ENCODE data around the gene NOX5. TPM values are rescaled to one million over a fixed set of nuclear protein-coding genes. Genes with fewer than 3 reads are reported as not detected.

Gene NOX5
- total and polyA plus RNA-seq, 2 of the 13 experiments (the other 11 are each of a cell fraction or from before 2014, with no cell fraction given) = not detected

GRCh38 chr15:69075440-69075839 lies 60.9 kb downstream of the NOX5 start:
- ATAC-seq (no peak), FAIRE-seq (no peak), DNase-seq (ENCODE audit: low spot score) (no peak)
- 82% methylated on average over 5 of the region's 5 CpGs for WGBS (ENCODE audit: low lambda C conversion rate)
- H3K36me3 ChIP-seq (replicated peaks in 1 of 2; ENCODE audit: control insufficient read depth in 1 of 2, insufficient read depth in 2 of 2, low read length in 2 of 2) = no peaks in the 10 kb centered on the region
- TF ChIP-seq IRF2 (CRISPR knock-in tag; IDR thresholded peaks at IDR 0.05) = no peak
- no peak for TF ChIP-seq POGK (CRISPR knock-in tag; conservative IDR thresholded peaks at IDR 0.05)
- no peak for TF ChIP-seq MAFK (conservative IDR thresholded peaks at IDR 0.05 in 1 of 2, IDR thresholded peaks at IDR 0.05 in 1 of 2; ENCODE audit: low read length in 2 of 2)
- no peak for TF ChIP-seq TCF7 (IDR thresholded peaks at IDR 0.05; ENCODE audit: low read depth)
- no peak overlapping the region for H3K4me2 ChIP-seq (ENCODE audit: low read depth, low read length)
- ChIA-PET POLR2A (no interaction called here), CTCF (ENCODE audit: low intra/inter-chr PET ratio, low total read pairs) (no interaction called here)
- no peak overlapping the region for H2AFZ ChIP-seq (ENCODE audit: low read length)
- intact Hi-C loops (cut with micrococcal nuclease; ENCODE audit: unreplicated experiment) = no loop called here
- no peak overlapping the region for H3K27ac ChIP-seq (ENCODE audit: extremely low read length, insufficient read depth, low read length)
- peaks cover 5 to 60% of the 10 kb centered on the region in 2 experiments; a peak in 4 of 5 replicates for H3K27me3 ChIP-seq (ENCODE audit: control insufficient read depth in 1 of 2, insufficient read depth in 2 of 2, low read length in 2 of 2)
- H4K20me1 ChIP-seq (ENCODE audit: insufficient read depth, low read length) = no peaks in the 10 kb centered on the region
- H3K79me2 ChIP-seq (ENCODE audit: insufficient read depth, low read length) = no peaks in the 10 kb centered on the region
- no peak overlapping the region for H3K9ac ChIP-seq (ENCODE audit: insufficient read depth, low read depth, low read length)
- in situ Hi-C loops (cut with HindIII; ENCODE audit: extremely low pct_ligation_motif_present, low pct_unique_long_range_greater_than_20kb) = no loop called here
- no TSS peak for BruUV-seq (replicated peaks)
- H3K9me3 ChIP-seq (ENCODE audit: low read length) = no peaks in the 10 kb centered on the region
- H3K4me3 ChIP-seq (replicated peaks in 1 of 3; ENCODE audit: insufficient read depth in 1 of 3, low read depth in 2 of 3, low read length in 3 of 3) = no peak overlapping the region
- H3K4me1 ChIP-seq (ENCODE audit: insufficient read depth, low read length) = peaks cover 13% of the 10 kb centered on the region

- H4K20me1 ChIP-seq (ENCODE audit: insufficient read depth, low read length) = no peaks in the 10 kb centered on the region
- H3K4me1 ChIP-seq (ENCODE audit: insufficient read depth, low read length) = peaks cover 20% of the 10 kb centered on the region
- in situ Hi-C loops (cut with HindIII; ENCODE audit: extremely low pct_ligation_motif_present, low pct_unique_long_range_greater_than_20kb) = no loop called here
- no peak overlapping the region for H2AFZ ChIP-seq (ENCODE audit: low read length)
- H3K9ac ChIP-seq (ENCODE audit: insufficient read depth, low read depth, low read length) = no peak overlapping the region
- FAIRE-seq = no peak
- intact Hi-C loops (cut with micrococcal nuclease; ENCODE audit: unreplicated experiment) = no loop called here
- H3K9me3 ChIP-seq (ENCODE audit: low read length) = no peaks in the 10 kb centered on the region
- ATAC-seq = no peak
- no peaks in the 10 kb centered on the region for H3K36me3 ChIP-seq (replicated peaks in 1 of 2; ENCODE audit: control insufficient read depth in 1 of 2, insufficient read depth in 2 of 2, low read length in 2 of 2)
- no peak overlapping the region for H3K4me2 ChIP-seq (ENCODE audit: low read depth, low read length)
- ChIA-PET CTCF (ENCODE audit: low intra/inter-chr PET ratio, low total read pairs) (no interaction called here), POLR2A (no interaction called here)
- no peaks in the 10 kb centered on the region for H3K79me2 ChIP-seq (ENCODE audit: insufficient read depth, low read length)
- no peak overlapping the region for H3K27ac ChIP-seq (ENCODE audit: extremely low read length, insufficient read depth, low read length)
- WGBS (ENCODE audit: low lambda C conversion rate) = 35% methylated on average over 1 of the region's 1 CpG
- no TSS peak for BruUV-seq (replicated peaks)
- H3K4me3 ChIP-seq (replicated peaks in 1 of 3; ENCODE audit: insufficient read depth in 1 of 3, low read depth in 2 of 3, low read length in 3 of 3) = no peak overlapping the region
- H3K27me3 ChIP-seq (ENCODE audit: control insufficient read depth in 1 of 2, insufficient read depth in 2 of 2, low read length in 2 of 2) = peaks cover 5 to 62% of the 10 kb centered on the region in 2 experiments; a peak in 4 of 5 replicates
- DNase-seq (ENCODE audit: low spot score) = no peak
- TF ChIP-seq ZSCAN30 (CRISPR knock-in tag; IDR thresholded peaks at IDR 0.05) = no peak
- TF ChIP-seq CHD2 (IDR thresholded peaks at IDR 0.05; ENCODE audit: low read depth, low read length) = no peak
- no peak for TF ChIP-seq CTCF (CRISPR knock-in tag; IDR thresholded peaks at IDR 0.05)
These were observed 62.3 kb downstream of the NOX5 start for GRCh38 chr15:69076756-69077155.
